Iris pigment epithelial cell (primary cell): ENCODE results near the gene KCTD21.
"Not testable (repeated sequence)": the region's sequence is repeated elsewhere in the genome, so short reads cannot be mapped to it uniquely, and the experiment has no call there.

Experiments used
- DNase-seq: peaks from one replicate; pipeline ENCODE4 v3.0.0-alpha.2; 2011; ENCODE audit warnings: low read depth

KCTD21 gene, protein sequence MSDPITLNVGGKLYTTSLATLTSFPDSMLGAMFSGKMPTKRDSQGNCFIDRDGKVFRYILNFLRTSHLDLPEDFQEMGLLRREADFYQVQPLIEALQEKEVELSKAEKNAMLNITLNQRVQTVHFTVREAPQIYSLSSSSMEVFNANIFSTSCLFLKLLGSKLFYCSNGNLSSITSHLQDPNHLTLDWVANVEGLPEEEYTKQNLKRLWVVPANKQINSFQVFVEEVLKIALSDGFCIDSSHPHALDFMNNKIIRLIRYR

DNA sequence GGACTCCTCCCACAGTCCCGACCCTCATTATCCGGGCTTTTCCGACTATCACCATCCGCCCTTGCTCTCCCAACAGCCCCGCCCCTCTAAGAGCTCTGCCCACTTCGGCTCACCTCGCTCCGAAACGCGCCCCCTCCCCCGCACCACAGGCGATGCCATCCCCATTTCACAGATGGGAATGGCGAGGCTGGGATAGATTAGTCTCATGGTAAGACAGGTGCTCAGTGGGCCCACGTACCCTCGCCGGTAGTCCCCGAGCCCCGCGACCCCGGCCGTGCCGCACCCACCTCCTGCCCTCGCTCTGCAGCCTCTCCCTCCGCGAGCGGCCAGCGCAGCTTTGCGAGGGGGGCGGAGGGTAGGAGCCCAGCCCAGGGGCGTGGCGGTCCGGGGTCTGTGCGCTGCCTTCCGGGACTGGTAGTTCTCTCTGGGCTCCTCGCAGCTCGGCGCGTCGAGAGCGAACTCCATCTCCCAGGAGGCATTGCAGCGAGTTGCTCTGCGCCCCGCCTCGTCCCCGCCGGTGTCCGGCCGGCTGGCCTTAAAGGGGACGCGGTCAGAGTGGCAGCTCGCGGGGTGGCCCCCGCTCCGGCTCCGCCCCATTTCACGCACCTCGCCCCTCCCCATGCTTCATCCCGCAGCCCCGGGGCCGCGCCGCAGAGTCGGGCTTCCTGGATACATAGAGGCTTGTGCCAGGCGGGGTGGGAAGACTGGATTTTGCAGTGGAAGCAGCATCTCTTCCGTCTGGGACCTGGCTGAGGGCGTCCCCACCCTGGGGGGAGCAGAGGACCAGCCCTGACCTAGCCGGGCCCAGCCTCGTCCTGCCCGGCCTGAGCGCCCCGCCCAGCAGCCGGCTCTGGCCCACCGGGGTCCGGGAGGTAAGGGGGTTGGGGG lies at the start of gene KCTD21, which contains the start of gene USP35:
Gene KCTD21 (minus strand): TSS at position 341 of the 888 bp plus-strand sequence. CDS start 14,072 bp downstream, outside the sequence.
Gene USP35 (plus strand): TSS at position 634 of the 888 bp plus-strand sequence. CDS start 7,327 bp downstream, outside the sequence.
- peak; percentile 99 for DNase-seq

DNA sequence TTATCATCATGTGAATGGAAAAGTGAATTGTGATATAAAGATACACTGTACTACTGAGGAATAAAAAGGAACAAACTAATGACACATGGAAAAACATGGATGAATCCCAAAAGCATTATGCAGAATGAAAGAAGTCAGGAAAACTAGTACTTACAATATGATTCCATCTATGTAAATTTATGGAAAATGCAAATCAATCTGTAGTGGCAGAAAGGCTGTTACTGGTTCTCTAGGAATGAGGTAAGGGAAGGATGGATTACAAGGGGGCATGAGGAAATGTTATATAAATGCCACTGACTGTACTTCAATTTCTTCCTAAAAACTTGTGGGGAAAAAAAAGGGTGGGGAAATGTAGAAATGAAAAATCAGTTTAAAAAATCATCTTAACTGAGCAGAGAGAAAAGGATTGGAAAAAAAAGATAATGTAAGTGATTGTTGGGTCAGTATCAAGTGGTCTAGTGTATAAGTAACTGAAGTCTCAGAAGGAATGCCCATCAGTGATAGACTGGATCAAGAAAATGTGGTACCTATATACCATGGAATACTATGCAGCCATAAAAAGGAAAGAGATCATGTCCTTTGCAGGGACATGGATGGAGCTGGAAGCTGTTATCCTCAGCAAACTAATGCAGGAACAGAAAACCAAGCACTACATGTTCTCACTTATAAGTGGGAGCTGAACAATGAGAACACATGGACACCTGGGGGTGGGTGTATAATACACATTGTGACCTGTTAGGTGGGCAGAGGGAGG lies 49.0 kb upstream of the KCTD21 start:
- no peak for DNase-seq

DNA sequence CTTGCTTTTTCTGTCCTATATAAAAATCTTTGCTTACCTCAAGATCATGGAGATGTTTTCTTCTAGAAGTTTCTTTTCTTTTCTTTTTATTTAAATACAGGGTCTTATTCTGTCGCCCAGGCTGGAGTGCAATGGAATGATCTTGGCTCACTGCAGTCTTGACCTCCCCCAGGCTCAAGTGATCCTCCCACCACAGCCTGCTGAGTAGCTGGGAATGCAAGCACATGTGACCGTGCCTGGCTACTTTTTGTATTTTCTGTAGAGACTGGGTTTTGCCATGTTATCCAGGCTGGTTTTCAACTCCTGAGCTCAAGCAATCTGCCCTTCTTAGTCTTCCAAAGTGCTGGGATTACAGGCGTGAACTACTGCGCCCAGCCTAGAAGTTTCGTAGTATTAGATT lies 45.6 kb upstream of the KCTD21 start:
- DNase-seq: no peak

DNA sequence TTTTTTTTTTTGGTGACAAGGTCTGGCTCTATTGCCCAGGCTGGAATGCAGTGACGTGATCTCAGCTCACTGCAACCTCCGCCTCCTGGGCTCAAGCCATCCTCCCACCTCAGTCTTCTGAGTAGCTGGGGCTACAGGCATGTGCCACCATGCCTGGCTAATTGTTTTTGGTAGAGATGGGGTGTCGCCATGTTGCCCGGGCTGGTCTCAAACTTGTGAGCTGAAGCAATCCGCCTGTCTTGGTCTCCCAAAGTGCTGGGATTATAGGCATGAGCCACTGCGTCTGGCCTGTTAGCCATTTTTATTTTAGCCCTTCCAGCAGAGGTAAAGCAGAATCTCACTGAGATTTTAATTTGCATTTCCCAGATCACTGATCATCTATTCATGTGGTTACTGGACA lies 44.6 kb upstream of the KCTD21 start:
- not testable (repeated sequence) for DNase-seq

DNA sequence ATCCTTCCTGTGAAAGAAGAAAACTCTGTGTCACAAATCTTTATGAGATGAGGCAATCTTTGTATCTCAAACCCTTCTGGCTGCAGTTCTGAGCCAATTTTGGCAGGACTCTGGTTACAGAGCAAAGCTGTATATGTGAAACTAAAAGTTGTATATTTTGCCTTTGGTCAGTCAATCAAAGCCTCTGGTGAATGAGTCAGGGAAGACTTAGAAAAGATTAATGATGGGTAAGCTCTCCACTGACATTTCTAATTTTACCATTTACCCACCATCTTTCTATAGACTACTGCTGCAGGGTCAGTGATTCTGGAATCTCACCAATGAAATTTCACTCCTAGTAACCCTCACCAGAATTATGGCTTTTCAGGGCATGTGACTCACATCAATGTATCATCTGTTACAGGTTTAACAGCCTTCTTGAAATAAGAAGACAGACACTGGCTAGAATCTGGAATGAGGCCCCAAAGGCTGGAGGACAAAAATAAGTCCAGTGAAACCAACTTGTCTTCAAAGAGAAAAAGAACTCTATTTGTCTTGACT lies 43.6 kb upstream of the KCTD21 start:
- peak; percentile 86 for DNase-seq

DNA sequence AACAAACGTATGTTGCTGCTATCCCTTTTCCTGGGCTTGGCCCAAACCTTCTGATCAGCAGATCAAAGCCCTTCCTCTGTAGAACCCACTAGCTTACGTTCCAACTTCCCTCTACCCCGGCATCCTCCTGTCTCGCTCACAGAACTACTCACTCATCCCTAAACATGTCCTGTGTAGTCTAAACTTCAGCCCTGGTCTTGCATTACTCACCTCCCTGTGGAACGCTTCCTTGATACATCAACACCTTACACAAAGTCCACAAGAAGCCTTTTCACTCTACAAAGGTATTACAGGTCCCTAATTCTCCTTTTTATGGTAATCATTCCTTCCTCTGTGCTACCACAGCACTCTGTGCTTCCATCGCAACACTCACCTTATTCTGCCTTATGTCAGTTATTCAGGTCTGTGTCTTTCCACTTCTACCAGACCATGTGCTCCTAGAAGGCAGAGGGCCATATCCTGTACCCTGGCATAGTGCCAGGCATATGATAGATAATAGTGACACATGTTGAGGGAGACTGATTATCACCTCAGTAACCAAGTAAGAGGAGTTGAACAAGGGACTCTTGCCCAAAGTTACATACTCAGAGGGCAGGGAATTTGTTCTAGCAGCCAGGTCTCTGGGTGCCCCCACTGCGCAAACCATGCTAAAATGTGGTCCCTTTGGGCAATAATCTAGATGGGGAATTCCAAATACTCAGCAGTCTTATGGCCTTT lies 41.9 kb upstream of the KCTD21 start:
- DNase-seq: no peak

DNA sequence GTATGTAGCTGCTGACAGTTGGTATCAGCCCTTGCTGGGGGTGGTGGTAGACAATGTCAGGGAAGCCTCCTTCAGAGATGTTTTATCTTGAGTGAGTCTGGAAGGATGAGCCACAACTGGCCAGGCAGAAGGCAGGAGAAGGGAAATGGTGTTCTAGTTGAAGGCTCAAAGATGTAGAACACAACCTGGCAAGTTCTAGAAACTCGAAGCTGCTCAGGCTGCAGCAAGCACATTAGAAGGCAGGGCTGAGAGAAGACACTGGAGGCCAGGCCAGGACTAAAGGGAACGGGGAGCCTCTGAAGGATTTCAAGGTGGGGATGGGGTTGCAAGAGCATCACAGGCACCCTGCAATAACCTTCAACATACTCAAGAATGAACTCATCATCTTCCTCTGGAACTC lies 40.7 kb upstream of the KCTD21 start:
- no peak for DNase-seq

DNA sequence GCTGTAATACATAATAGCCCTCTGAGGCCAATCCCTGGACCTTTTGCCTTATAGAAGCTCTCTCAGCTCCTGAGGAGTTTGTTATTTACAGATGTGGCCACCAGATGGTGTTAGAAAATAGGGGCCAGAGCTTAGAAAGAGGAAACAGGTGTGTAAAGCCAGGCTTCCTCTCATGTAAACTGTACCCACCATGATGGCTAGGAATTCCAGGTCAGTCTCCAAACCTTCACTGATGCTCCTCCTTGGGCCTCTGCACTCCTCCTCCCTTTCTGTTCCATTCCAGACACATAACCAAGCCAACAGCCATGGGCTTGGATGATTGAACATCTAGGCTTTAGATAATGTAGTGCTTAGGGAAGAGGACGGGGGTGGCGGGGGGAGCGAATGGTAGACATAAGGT lies 40.0 kb upstream of the KCTD21 start:
- peak; percentile 55 for DNase-seq

DNA sequence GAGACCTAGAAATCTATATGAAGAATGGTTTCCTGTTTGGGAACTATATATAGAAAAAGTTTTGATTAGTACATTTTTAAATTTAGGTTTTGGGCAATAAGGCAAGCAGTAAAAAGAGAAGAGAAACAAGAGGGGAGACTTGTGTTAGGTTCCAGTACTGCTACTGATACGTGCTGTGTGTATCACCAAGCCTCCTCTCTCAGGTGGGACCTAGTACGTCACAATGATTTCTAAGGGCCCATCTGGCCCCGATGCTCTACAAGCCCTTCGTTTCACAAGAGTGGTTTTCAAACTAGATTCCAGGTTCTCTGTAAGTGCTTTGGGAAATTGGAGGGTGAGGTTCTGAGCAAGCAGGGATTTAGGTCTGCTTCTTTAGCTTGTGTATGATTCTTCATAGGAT lies 39.5 kb upstream of the KCTD21 start:
- DNase-seq: no peak

DNA sequence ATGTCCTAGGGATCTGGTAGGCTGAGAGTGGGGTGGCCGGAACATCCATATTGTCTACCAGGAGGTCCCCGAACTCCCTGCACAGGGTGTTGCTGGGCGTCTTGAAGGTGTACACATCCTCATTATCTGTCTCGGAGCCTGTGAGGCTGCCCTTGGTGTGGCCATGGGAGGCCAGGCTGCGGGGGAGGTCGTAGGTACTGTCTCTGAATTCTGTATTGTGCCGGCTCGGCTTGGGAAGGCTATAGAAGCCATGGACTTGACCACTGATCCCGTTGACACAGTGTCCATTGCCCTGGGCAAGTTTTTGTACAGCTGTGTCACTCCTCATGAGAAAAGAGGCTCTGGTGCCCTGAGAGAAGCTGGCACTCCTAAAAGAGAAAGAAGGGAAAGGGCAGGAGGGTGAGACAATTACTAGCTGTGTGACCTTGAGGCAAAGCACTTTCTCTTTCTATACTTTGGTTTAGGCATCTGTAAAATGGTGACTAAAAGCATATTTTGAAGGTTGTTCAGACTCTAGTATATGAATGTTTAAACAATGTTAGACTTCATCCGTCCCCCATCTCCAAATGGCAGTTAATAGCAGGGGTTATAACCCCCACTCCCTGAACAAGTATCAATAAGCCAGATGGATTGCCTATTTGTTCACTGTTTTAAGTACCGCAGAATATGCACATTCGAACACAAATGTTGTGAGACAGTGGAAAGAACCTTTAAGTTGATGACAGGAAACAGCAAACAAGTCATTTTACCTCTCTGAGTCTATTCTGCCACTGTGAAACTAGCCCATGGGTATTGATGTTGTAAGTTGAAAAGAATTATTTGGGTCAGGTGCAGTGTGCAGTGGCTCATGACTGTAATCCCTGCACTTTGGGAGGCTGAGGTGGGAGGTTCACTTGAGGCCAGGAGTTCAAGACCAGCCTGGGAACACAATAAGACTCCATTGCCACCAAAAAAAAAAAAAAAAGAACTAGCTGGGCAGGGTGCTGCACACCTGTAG lies 38.6 kb upstream of the KCTD21 start:
- no peak for DNase-seq

DNA sequence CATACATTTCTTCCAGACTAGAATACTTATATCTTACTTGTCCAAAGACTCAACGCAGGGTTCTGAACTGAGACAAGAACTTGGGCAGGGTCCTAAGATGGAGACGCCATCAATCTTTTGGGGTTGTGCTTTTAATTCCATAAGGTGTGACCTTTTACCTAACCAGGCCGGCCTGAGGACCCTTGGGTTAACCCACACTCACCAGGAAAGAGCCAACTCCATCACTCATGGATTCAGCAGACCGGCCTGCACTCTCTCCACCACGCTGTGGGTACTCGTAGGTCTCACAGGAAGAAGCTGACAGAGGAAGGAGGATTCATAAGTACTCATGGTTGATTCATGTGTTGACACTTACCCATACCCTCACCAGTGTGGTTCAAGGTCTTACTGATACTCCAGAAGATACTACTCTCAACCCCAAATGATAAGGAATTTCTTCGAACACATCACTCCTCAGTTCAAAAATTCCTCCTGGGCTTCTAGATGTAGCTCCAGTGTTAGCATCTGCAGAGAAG lies 36.5 kb upstream of the KCTD21 start:
- DNase-seq: no peak

DNA sequence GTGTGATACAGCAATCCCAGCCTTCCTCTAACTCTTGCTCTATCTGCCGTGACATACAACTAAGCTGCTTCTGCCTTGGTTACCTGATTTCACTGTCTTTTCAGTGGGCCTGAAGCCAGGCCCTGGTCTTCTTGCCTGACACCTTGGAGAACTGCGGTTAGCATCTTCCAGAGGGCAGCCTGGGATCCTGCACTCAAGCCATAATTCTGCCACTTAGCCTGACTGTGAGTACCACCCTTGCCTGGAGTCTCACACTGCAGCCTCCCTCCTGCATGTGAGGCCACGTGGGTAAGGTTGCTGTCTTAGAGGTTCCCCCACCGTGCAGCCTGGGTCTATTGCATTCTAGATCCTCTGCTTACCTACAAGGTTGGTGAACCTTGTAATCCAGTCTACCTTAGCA lies 36.1 kb upstream of the KCTD21 start:
- DNase-seq: no peak

DNA sequence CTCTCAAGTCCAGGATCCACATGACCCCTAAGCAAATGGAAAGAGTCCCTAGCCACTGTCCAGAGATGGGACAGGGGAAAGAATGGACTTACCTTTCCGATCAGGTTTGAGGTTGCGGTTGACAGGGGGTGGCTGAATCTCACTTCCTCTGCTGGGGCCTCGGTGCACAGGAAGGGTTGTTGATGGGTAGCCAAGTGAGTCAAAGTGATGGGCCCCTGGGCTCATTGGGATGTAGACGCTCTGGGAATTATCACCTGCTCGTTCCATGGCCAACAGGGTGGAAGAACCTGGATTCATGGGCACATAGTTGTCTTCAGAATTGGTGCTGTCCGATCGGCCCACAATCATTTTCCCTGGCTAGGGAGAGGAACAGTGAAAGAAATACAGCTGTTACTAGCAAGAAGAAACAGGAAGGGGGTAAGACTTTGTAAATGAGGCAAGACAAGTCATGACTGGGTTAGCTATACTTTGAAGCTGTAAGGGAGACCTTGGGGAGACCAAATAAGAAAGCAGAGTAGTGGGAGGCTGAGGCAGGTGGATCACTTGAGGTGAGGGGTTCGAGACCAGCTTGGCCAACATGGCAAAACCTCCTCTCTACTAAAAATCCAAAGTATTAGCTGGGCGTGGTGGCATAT lies 35.0 kb upstream of the KCTD21 start:
- no peak for DNase-seq

DNA sequence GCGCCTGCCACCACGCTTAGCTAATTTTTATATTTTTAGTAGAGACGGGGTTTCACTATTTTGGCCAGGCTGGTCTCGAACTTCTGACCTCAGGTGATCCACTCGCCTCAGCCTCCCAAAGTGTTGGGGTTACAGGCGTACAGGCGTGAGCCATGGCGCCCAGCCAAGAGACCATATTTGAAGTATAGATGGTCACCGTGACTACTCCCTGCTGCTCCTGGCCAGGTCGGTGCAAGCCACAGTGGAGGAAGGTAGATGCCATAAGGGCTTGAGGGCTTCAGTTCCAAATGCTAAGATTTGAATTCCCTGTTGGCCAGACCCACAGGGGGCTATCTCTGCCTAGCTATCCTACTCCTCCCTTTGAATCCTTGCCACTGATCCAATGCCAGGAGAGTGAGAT lies 34.3 kb upstream of the KCTD21 start:
- DNase-seq: not testable (repeated sequence)

DNA sequence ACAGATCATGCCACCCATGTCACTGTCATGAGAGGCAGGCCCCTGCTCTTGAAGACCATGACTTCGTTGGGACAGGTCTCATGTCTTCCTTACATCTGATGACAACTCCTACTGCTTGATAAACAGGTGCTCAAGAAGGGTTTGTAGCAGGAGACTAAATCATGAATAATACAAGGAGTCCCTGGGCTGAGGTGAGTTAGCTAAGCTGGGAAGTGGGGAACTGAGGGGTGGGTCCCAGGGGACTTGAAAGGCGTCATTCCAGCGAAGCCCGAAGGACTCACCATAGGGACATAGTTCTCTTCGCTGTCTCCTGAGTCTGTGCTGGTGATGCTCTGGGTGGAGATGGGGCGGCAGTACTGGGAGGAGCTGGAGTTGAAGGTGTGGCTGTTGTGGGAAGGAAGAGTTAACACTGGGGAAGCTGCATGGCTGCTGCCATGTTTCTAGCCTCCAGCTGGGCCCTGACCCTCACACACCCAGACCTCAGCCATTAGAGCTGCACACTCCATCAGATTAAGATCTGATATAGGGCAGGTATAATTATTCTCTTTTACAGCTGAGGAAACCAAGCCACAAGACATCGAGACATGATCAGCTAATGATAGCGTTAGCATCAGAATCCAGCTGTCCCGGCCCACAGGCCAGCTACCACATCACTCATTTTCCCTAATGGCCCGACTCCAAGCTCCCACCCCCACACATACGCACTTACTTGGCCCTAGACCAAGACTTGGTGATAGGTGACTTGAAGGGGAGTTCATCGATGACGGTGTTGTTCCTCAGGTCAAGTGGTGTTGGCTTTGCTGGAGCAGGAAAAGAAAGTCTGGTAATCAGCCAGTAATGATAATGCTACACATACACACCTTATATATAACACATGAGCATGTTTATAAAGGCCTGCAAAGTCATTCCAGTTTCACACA lies 33.2 kb upstream of the KCTD21 start:
- no peak for DNase-seq

DNA sequence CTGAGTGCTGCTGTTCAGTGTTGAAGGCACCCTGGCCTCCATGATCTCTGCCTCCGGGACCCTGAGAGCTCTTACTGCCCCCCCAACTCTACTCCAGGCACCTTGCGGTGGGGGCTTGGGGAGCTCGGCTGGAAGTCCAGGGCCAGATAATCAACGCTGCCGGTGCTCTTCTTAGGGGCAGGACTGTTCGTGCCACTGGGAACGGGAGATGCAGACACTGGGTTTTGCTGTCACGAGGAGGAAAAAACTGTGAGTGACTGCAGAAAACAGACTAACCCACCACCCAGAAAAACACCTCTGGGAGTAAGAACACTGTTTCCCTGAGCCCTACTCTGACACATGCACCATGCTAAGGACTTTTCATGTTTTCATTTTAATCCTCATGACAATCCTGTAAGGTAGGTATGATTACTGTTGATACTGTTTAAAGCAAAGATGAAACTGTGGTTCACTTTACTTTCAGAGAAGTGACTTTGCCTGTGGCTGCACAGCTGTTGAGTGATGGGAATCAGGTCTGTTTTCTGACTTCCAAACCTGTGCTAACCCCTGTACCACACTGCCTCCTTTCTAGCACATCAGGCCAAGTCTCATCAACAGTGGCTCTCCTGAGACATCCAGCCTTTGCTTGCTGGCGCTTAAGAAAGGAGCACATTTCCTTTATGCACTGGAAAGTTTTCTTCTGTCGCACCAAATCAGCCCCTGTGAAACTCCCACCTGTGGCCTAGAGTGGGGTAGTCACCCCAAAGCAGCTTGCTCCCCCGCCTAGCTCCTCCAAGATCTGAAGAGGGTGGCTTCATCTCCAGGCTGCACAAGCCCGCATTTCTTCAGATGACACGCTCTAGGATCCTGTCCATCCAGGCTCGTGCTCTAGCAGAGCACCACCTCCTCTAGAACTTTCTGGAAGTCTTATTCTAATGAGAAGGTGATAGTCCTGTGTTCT lies 32.1 kb upstream of the KCTD21 start:
- DNase-seq: no peak

DNA sequence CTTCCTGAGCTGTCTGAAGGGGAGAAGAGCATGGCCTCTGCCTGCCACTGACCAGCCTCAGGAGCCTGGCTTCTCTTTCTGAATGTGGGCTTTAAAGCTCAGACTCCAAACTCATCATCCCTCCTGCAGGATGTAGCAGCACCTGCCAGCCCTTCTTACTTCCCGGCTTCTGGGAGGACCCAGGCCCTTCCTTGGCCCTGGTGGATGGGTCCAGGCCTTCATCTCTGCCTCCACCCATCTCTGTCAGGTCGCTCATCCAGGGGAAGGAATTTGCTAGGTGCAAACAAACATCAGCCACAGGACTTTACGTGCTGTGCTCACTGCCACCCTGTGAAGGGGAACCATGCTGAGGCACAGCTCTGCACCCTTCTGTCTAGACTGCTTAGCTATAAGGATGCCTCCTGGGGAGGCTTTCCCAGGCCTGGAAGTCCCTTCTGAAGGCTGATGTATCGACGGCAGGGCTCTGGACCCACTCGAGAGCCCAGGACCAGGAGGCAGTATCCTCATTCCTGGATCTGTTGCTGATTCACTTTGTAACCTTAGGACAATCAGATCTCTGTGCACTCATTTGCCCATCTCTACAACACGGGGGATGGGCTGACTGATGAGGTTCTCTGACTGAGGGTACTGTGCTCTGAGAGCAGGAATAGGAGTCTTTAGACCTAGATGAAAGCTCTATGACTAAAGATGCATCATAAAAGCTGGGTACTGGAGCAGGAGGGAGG lies 31.2 kb upstream of the KCTD21 start:
- no peak for DNase-seq
